GM19463 (cell line): ENCODE results near the gene PRKCQ.
"Not testable (repeated sequence)": the region's sequence is repeated elsewhere in the genome, so short reads cannot be mapped to it uniquely, and the experiment has no call there.

Source experiments
- ATAC-seq: cut with Tn5 transposase; IDR thresholded peaks from one replicate; pipeline ENCODE4 v1.9.1; 2021; ENCODE audit warnings: mild to moderate bottlenecking, moderate library complexity; ENCODE audit not compliant: unreplicated experiment

PRKCQ gene

GRCh38 chr10:6597478-6597877 is 17.4 kb upstream of the PRKCQ start:
- ATAC-seq: no peak

- ATAC-seq: no peak
Measured at GRCh38 chr10:6595499-6595898, 15.4 kb upstream of the PRKCQ start.

- no peak for ATAC-seq
Measured at GRCh38 chr10:6593241-6593671, 13.2 kb upstream of the PRKCQ start.

- ATAC-seq: no peak
Measured at GRCh38 chr10:6592080-6592479, 12.0 kb upstream of the PRKCQ start.

- ATAC-seq: no peak
Measured at GRCh38 chr10:6591668-6592067, 11.6 kb upstream of the PRKCQ start.

DNA sequence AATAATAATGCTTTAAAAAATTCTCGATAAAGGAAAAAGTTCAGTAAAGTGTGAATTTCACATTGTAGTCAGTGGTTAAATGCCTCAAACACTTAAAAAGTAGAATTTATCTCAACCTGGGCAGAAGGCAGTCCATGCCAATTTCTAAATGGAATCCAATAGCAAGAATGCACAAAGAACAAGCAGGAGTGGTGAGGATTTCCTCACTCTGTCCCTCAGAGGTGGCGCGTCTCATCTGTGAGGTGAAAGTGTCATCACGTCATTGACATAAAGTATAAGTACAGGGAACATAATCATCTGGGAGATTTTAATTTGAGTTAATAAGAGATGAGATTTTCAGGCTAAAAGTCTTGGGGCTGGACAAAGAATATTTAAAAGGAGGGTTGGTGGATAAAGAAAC is 10.0 kb upstream of the PRKCQ start:
- ATAC-seq: no peak

DNA sequence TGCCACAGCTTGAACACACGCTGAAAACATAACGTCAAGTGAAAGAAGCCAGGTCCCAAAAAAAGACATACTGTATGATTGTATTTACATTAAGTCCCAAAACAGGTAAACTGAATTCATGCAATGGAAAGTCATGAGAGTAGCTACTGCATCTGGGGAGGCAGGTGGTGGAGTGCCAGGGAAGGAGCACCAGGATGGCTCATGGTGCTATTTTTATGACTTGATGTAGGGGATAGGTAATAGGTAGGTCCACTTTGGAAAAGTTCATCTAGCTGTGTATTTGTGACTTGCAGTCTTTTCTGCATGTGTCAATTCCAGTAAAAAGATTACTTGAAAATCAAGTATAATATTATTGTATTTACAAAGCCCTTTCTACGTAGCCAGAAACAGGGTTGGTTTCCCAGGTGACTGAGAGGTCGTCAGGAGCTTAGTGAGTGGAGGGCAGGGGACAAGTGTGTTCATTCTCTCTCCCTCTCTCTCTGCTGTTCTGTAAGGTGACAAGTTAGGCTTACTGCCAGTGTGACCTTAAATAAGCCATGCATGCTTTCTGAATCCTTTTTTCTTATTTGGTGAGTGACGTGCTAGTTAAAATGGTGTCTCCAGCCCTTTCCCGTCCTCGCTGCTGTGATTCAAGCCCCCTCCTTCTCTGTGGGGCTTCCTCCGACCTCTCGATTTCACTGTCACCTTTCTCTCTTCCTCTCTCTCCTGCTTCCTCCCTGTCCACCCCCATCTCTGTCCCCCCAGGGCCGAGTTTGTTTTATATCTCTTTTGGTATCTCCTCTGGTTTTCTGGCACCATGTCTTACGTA is 9.4 kb upstream of the PRKCQ start:
- ATAC-seq: no peak

- ATAC-seq: no peak
Measured at GRCh38 chr10:6588845-6589244, 8.8 kb upstream of the PRKCQ start.

DNA sequence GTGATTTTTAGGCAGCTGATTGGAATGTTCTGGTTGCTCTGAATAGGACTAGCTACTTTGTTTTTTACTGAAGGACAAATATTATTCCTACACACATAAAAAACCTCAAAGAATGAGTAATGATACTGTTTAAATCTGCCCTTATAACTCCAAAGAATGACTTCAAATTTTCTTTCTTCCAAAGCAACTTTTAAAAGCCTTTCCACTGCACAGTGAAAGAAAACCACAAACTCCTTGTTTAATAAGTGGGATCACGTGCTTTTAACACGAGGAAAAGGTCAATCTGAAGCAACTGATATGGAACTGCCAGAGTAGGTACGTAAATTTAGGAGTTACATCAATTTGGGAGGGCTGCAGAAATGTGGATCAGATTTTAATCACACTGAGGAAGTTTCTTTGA is 8.0 kb upstream of the PRKCQ start:
- no peak for ATAC-seq

DNA sequence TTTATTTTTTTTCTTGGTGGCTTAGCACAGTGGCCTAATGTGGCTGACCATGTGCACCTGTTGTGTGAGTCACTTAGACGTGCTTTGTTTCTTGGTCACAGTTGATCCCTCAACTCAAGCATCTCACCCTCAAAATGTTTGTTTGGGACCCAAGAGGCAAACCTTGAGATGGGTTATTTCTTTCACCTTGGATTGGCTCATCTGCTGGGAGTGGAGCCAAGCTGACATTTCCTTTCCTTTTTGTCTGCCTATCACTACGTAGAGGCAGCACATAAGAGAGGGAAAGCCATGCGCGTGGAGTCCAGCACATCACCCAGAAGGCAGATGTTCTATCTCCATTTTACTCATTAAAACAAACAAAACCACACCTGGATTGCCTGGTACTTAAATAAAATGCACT is 6.4 kb upstream of the PRKCQ start:
- no peak for ATAC-seq

GRCh38 chr10:6583447-6583846 is 3.4 kb upstream of the PRKCQ start:
- ATAC-seq: no peak

- not testable (repeated sequence) for ATAC-seq
Measured at GRCh38 chr10:6582913-6583312, 2.8 kb upstream of the PRKCQ start.

DNA sequence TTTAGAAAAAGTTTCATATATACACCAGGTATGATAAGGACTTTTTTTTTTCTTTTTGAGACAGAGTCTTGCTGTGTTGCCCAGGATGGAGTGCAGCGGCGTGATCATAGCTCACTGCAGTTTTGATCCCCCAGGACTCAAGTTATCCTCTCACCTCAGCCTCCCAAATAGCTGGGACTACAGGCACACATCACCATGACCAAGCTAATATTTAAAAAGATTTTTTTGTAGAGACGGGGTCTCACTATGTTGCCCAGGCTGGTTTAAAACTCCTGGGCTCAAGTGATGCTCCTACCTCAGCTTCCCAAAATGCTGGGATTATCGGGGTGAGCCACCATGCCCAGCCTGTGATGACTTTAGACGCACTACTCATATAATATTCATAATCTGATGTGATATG is 2.2 kb upstream of the PRKCQ start:
- no peak for ATAC-seq

DNA sequence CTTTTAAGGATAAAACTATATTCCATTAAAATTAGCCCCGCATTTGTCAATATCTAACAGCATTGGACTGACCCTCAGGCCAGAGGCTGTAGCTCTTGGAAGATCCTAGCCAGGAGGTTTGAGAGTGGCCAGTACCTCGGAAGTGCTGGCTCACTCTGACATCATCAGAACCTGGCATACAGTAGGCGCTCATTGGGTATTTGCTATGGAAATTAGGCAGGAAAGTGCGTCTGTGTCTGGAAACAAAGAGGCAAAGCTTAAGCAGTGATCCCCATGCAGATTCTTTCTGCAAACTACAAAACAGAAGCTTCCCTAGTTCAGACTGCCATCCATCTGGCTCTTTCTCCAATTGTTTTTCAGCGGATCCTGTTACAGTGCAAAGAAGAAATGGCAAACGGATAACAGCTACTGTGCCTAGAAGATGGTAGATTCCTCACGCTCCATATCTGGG is 1.7 kb upstream of the PRKCQ start:
- ATAC-seq: no peak

GRCh38 chr10:6581223-6581622 is 1.1 kb upstream of the PRKCQ start:
- ATAC-seq: not testable (repeated sequence)

GRCh38 chr10:6580279-6581029 is 378 bp upstream of the PRKCQ start:
- peak; percentile 92 for ATAC-seq

GRCh38 chr10:6579183-6579903 is 733 bp downstream of the PRKCQ start:
- ATAC-seq: no peak

DNA sequence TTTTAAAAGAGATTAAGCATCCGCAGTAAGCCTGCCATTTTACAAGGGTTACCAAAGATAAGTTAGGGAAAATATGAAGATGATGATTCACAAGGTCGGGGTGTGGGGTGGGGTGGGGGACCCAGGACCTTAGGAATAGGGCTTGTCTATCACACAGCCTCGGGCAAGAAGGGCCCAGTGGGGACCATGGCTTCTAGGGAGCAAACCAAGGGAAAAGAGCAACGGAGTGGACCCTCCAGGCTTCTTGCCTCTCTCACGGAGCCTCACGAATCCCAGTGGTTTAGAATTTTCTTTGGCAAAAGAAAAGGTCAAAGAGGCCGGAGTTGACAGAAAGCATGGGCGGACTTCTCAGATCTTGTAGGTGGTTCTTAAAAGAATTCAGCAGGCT is 1.3 kb downstream of the PRKCQ start:
- no peak for ATAC-seq

GRCh38 chr10:6578251-6578771 is 1.8 kb downstream of the PRKCQ start:
- ATAC-seq: no peak

DNA sequence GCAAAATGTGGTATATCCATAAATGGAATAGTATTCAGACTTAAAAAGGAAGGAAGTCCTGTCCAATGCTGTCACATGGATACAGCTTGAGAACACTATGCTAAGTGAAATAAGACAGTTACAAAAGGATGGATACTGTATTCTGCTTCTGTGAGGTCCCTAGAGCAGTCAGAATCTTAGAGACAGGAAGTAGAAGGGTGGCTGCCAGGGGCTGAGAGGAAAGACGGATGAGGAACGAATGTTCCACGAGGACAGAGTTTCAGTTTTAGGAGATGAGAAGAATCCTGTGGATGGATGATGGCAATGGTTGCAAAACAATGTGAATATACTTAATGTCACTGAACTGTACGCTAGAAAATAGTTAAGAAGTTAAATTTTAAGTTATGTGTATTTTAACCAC is 3.8 kb downstream of the PRKCQ start:
- no peak for ATAC-seq

- no peak for ATAC-seq
Measured at GRCh38 chr10:6574664-6575176, 5.4 kb downstream of the PRKCQ start.
